Ovary (tissue), 3 donors: ENCODE data around the gene TMEM72.

ENCODE experiments used
- CTCF ChIP-seq, 3 donors: fragments of 450-650 bp in 2 of 3; fragments of 200-600 bp in 1 of 3; IDR thresholded peaks; one replicate each; pipeline versions ENCODE4 v1.5.1 to v1.8.0; 2016 to 2022; ENCODE audit warnings: antibody characterized with exemption in 3 of 3, mild to moderate bottlenecking in 1 of 3
- POLR2A ChIP-seq: fragments of 450-650 bp; IDR thresholded peaks from one replicate; pipeline ENCODE4 v1.6.1; 2017; ENCODE audit warnings: antibody characterized with exemption, mild to moderate bottlenecking, moderate library complexity
- donor health status: DM: no; HTN: no; CAD: no.

- TF ChIP-seq POLR2A (no peak), CTCF (IDR thresholded peaks at IDR 0.05) (no peak)
Measured at GRCh38 chr10:44933451-44934321, 22.5 kb downstream of the TMEM72 start.
